Keratinocyte (primary cell): ENCODE measurements around the gene HS6ST3.

ENCODE experiments used
- CTCF ChIP-seq, 3 experiments: IDR thresholded peaks in 1 of 3; conservative IDR thresholded peaks in 1 of 3; optimal IDR thresholded peaks in 1 of 3; 2 replicates in 2 of 3; 3 replicates in 1 of 3; pipeline versions ENCODE3 to v1.5.1; 2011; ENCODE audit warnings: low read length in 3 of 3, mild to moderate bottlenecking in 3 of 3, moderate library complexity in 2 of 3, control low read depth in 1 of 3, inconsistent platforms in 1 of 3; ENCODE audit not compliant: insufficient read depth in 2 of 3; ENCODE audit errors: extremely low read depth in 1 of 3
- EZH2 ChIP-seq: IDR thresholded peaks from one replicate; pipeline ENCODE4 v1.6.1; 2012; ENCODE audit warnings: inconsistent platforms, mild to moderate bottlenecking, low read length, moderate library complexity

- no peak for TF ChIP-seq EZH2
- no peak for TF ChIP-seq CTCF (optimal IDR thresholded peaks at IDR 0.05 in 1 of 3, IDR thresholded peaks at IDR 0.05 in 1 of 3, conservative IDR thresholded peaks at IDR 0.05 in 1 of 3; ENCODE audit: extremely low read depth in 1 of 3, insufficient read depth in 2 of 3, low read length in 3 of 3)
Measured at GRCh38 chr13:96858133-96858826, 768.4 kb downstream of the HS6ST3 start.
